ENCODE data around the gene SPTAN1. TPM values are rescaled to one million over a fixed set of nuclear protein-coding genes. Genes with fewer than 3 reads are reported as not detected.

The SPTAN1 gene
- total and polyA plus RNA-seq, 2 experiments from 2014 or later, result 108 to 195 TPM

- TF ChIP-seq POLR2AphosphoS5 (IDR thresholded peaks at IDR 0.05; ENCODE audit: low read depth) (no peak), EZH2phosphoT487 (IDR thresholded peaks at IDR 0.05; ENCODE audit: unreplicated experiment) (no peak), CREB1 (CRISPR knock-in tag; IDR thresholded peaks at IDR 0.05; ENCODE audit: low read depth) (no peak), ZNF462 (CRISPR knock-in tag; IDR thresholded peaks at IDR 0.05) (no peak), ZNF114 (CRISPR knock-in tag; IDR thresholded peaks at IDR 0.05) (no peak), ZNF331 (CRISPR knock-in tag; IDR thresholded peaks at IDR 0.05; ENCODE audit: low read depth) (no peak), JUNB (IDR thresholded peaks at IDR 0.05; ENCODE audit: unreplicated experiment) (no peak), STAT1 (IDR thresholded peaks at IDR 0.05; ENCODE audit: unreplicated experiment) (no peak), EZH2 (IDR thresholded peaks at IDR 0.05; ENCODE audit: low read depth, unreplicated experiment) (no peak), NANOG (IDR thresholded peaks at IDR 0.05; ENCODE audit: borderline replicate concordance) (no peak)
- TF ChIP-seq, protein P1, sequence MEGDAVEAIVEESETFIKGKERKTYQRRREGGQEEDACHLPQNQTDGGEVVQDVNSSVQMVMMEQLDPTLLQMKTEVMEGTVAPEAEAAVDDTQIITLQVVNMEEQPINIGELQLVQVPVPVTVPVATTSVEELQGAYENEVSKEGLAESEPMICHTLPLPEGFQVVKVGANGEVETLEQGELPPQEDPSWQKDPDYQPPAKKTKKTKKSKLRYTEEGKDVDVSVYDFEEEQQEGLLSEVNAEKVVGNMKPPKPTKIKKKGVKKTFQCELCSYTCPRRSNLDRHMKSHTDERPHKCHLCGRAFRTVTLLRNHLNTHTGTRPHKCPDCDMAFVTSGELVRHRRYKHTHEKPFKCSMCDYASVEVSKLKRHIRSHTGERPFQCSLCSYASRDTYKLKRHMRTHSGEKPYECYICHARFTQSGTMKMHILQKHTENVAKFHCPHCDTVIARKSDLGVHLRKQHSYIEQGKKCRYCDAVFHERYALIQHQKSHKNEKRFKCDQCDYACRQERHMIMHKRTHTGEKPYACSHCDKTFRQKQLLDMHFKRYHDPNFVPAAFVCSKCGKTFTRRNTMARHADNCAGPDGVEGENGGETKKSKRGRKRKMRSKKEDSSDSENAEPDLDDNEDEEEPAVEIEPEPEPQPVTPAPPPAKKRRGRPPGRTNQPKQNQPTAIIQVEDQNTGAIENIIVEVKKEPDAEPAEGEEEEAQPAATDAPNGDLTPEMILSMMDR (conservative IDR thresholded peaks at IDR 0.05; ENCODE audit: low read depth in 2 of 2), result no peak
- TF ChIP-seq, protein P2, sequence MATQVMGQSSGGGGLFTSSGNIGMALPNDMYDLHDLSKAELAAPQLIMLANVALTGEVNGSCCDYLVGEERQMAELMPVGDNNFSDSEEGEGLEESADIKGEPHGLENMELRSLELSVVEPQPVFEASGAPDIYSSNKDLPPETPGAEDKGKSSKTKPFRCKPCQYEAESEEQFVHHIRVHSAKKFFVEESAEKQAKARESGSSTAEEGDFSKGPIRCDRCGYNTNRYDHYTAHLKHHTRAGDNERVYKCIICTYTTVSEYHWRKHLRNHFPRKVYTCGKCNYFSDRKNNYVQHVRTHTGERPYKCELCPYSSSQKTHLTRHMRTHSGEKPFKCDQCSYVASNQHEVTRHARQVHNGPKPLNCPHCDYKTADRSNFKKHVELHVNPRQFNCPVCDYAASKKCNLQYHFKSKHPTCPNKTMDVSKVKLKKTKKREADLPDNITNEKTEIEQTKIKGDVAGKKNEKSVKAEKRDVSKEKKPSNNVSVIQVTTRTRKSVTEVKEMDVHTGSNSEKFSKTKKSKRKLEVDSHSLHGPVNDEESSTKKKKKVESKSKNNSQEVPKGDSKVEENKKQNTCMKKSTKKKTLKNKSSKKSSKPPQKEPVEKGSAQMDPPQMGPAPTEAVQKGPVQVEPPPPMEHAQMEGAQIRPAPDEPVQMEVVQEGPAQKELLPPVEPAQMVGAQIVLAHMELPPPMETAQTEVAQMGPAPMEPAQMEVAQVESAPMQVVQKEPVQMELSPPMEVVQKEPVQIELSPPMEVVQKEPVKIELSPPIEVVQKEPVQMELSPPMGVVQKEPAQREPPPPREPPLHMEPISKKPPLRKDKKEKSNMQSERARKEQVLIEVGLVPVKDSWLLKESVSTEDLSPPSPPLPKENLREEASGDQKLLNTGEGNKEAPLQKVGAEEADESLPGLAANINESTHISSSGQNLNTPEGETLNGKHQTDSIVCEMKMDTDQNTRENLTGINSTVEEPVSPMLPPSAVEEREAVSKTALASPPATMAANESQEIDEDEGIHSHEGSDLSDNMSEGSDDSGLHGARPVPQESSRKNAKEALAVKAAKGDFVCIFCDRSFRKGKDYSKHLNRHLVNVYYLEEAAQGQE (IDR thresholded peaks at IDR 0.05; ENCODE audit: unreplicated experiment), result no peak
- TF ChIP-seq, protein P3, sequence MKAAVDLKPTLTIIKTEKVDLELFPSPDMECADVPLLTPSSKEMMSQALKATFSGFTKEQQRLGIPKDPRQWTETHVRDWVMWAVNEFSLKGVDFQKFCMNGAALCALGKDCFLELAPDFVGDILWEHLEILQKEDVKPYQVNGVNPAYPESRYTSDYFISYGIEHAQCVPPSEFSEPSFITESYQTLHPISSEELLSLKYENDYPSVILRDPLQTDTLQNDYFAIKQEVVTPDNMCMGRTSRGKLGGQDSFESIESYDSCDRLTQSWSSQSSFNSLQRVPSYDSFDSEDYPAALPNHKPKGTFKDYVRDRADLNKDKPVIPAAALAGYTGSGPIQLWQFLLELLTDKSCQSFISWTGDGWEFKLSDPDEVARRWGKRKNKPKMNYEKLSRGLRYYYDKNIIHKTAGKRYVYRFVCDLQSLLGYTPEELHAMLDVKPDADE (IDR thresholded peaks at IDR 0.05), result no peak
- H3K9me2 ChIP-seq (ENCODE audit: insufficient read depth), result no peaks in the 10 kb centered on the region
- no peak overlapping the region for H3K27ac Mint-ChIP-seq
- peaks cover 73% of the 10 kb centered on the region for H3K36me3 Mint-ChIP-seq (ENCODE audit: low read depth)
- no peak overlapping the region for H2AFZ ChIP-seq
- H3K27me3 Mint-ChIP-seq (ENCODE audit: insufficient read depth, low read depth, poor library complexity), result no peaks in the 10 kb centered on the region
- no peak overlapping the region for H3K4me3 Mint-ChIP-seq
- H3K4me1 Mint-ChIP-seq, result no peaks in the 10 kb centered on the region
- H3K4me2 ChIP-seq, result no peak overlapping the region
- no peaks in the 10 kb centered on the region for H3K4me1 ChIP-seq (ENCODE audit: insufficient read depth)
- H3K36me3 ChIP-seq (ENCODE audit: insufficient read depth), result peaks cover 27% of the 10 kb centered on the region
- H3F3A ChIP-seq (replicated peaks; ENCODE audit: low read depth), result 0 out of 2 replicates have a peak, but pooled peaks cover 2% of the 10 kb centered on the region
- no peaks in the 10 kb centered on the region for H3K27me3 ChIP-seq (ENCODE audit: insufficient read depth)
- DNase-seq (ENCODE audit: low spot score) (no peak), ATAC-seq (no peak)
- H3K9me3 Mint-ChIP-seq, result no peaks in the 10 kb centered on the region
- H3K27ac ChIP-seq (ENCODE audit: low read depth), result no peak overlapping the region
- no peaks in the 10 kb centered on the region for H3K79me2 ChIP-seq (replicated peaks; ENCODE audit: insufficient read depth)
- H4K20me1 ChIP-seq (replicated peaks; ENCODE audit: insufficient read depth), result no peaks in the 10 kb centered on the region; the same call in 1 of the 2 replicates
- no peak overlapping the region for H3K4me3 ChIP-seq
These were observed 47.7 kb downstream of the SPTAN1 start for GRCh38 chr9:128600099-128600498.
